GM21723 (cell line): ENCODE measurements around the gene ANXA6.

ENCODE experiments used
- ATAC-seq: cut with Tn5 transposase; IDR thresholded peaks from one replicate; pipeline ENCODE4 v1.9.1; 2021; ENCODE audit warnings: mild to moderate bottlenecking, moderate library complexity; ENCODE audit not compliant: unreplicated experiment

ANXA6 gene

DNA sequence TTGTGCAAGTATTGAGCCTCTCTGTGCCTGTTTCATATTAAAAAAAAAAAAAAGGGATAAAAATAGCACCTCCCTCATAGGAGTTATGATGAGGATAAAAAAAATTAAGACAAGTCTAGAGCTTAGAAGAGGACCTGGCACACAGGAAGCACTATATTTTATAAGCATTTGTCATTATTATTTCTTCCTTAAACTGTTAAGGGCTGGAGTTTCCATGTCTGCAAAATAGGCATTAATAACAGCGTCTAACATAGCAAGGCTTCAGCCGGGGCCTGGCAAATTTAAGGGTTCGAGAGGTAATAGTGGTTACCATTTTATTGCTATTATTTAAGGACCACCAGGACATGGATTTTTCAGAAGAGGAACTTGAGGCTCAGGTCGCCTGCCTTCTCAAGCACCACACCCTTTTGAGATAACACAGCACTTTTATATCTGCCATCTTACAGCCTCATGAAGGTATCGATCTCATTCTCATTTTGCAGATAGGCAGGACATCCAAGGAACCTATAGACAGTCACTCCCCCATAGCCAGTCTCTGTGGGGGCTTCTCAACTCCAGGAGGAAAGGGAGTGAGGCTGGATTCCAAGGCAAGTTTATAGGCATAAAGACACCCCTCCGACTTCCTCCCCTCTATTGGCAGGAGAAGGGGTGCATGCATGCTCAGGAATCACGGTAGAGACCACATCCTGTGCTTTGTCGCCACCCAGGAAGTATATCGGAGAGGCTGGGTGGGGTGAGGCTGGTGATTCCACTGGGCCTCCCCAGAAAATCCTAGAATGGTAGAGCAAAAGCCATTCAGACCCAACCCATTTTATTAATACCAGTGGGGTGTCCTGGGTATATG lies 2.4 kb downstream of the ANXA6 start:
- ATAC-seq: peak; percentile 38

DNA sequence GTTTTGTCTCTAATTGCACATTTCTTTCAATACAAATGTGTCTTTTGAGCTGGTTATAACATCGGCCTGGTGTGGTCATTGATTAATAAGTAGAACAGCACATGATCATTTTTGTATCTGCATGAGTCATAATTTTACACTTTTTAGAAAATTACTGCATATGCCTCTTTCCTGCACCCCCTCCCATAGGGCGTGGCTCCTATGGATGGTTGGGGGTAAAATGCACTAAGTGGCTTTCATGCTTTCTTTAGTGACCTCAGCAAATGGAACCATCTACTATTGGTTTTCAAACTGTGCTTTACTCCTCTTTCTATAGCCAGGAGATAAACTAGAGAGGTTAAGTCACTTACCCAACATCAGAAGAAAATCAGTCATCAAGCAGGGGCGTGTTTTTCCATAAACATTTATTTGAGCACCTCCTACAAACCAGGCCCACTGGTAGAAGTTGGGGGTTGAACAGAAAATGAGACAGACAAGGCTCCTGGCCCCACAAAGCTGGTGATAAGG lies 3.8 kb downstream of the ANXA6 start:
- ATAC-seq: no peak

DNA sequence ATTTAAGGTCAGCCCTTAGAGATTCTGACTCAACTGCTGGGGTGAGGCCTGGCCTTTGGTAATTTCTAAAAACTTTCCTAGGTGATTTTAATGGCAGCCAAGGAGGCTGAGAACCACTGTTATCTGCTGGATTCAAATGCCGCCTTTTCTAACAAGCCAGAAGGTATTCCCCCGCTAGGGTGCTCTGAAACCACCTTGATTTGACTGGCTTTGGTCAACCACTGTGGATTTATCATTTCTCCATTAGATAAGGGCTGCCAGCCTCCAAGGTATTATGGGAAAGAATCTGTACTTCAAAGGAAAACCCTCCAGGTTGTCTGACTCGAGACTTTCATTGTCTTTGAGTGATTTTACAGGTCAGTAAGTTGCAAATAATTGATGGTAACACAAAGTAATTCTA lies 4.3 kb downstream of the ANXA6 start:
- no peak for ATAC-seq

DNA sequence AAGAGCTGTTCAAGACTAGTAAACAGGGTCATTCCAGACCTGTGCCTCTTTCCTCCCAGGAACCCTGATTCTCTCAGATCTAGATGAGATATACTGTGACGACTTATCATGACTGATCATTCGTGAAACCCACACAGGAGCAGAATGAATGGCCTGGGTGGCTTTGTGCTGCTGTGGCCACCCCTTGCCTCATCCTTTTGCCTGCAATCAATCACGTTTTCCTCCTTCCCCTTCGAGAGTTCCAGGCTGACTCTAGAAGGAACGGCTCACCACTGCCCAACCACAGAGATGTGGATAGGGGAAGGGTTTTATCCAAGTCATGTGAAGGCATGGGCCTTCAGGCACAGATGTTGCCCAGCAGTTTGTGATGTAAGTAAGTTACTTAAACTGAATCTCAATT lies 5.8 kb downstream of the ANXA6 start:
- peak; percentile 29 for ATAC-seq

DNA sequence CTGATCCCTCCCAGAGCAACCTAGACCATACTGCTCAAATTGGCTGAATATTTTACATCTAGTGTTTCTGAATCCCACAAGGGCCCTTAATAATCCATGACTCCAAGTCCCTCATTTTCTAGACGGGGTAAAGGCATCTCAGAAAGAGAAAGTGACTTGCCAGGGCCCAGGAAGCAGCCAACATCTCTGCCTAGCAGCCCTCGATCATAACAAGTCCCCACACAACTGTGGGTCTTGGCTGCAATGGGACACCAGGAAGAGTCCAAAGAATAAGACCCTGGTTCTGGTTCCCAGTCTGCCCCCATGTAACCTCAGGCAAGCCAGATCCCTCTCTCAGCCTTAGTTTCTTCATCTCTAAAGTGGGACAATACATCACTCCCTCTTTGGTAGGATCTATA lies 6.3 kb downstream of the ANXA6 start:
- no peak for ATAC-seq

DNA sequence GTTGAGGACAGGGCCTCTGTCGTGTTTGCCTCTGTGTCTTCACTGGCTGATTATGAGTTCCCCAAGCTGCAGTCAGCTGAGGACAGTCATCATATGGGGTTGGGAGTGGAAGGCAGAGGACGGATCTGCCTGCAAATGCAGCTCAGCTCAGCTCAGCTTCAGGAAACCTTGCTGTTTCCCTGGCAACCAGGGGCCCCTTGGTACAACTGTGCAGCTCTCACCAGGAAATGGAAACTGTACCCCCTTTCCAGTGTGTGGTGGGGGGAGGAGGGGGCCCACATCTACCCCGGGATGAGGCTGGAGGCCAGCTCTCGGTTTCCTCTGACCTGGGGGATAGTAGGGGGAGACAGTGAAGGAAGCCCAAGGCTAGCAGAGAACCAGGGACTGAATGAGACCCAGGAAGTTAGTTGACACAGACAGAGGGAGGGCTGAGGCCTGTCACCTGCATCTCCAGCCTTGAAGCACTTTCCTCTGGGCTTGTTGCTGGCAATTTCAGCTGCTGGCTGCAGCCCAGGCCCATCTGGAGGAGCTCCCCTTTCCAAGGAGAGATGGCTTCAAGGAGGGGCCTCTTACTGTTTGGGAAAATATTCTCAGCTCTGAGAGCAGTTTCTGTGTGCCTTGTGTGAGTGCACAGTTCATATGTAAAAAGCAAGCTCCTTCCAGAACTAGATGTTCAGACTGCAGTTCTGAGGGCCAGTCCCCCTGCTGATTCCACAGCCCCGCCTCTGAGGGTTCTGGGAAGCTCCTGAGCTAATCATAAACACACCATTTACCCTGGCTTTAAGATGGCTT lies 6.9 kb downstream of the ANXA6 start:
- peak; percentile 55 for ATAC-seq

DNA sequence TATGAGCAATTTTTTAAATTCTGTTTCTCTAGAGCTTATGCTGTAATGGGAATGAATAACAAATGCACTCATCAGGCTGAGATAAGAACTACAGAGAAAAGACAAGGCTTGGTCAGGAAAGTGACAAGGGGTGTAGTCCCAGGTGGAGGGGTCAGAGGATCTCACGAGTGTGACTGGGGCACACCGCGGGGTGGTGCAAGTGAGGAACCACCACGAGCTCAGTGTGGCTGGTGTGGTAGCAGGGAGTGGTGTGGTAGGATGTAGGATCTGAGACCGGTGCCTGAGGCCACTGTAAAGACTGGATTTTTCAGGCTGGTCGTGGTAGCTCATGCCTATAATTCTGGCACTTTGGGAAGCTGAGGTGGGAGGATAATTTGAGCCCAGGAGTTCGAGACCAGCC lies 9.0 kb downstream of the ANXA6 start:
- ATAC-seq: no peak

DNA sequence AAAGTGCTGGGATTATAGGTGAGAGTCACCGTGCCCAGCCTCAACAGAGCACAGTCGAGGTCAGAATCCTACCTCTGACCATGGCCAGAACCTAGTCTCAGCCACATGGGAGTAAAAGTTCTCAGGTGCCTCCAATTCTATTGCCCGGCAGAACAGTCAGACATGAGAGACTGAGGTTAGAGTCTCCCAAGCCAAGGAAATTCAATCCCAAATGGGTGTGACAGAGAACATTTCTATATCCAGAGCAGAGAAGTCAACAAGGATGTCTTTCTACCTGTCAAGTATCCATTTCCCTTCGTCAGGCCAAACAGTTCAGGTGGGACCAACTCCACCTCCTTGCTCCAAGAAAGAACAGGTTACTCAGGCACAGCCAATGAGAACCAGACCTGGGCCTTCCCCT lies 10.5 kb downstream of the ANXA6 start:
- ATAC-seq: no peak

DNA sequence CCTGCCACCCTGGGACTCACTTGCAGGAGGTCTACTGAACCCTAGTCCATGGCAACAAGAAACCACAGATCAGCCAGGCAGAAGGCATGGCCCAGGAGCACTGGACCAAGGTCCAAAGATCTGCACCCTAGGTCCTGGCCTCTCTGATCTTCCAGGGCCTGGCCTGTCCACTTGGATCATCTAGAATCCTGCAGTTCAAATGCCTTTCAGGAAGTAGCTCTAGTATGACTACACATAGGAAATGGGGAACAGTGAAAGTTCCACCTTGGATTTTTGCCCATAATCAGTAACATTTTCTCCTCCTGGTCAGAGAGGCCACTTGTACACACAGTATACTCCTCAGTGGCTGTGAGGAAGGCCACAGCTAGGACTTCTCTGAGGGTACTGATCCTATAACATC lies 11.5 kb downstream of the ANXA6 start:
- ATAC-seq: no peak

DNA sequence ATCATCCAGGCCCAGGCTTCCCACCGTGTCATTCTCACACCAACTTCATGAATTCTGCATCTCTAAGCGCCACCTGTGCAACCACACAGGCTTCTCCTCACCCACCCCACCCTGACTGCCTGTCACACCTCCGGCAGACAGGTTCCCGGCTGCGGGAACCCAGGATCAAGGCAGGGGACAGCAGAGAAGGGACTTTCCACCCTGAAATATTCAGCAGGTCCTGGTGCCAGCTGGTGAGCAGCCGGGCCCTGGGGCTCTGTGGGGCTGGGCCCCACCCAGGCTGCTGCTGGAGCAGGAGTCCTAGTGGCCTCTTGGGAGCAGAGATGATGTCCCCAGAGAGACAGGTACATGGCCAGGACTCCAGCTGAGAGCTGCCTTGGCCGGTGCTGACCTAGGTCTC lies 12.7 kb downstream of the ANXA6 start:
- ATAC-seq: no peak

DNA sequence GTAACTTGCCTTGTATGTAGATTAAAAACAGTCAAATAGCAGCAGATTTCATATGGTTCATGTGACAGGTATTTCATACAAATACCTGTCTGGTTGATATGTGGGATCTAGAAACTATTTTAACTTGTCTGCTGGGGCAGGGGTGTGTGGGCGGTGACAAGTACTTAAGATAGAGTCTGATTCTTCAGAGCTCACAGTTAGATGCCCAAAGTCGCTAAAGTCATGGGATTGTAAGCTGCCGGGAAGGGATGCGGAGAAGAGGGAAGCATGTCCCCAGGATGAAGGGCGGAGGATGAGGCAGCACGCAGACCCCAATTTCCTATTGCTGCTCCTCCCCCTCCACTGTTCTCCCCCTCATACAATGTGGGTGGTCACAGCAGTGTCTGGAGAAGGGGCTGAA lies 13.3 kb downstream of the ANXA6 start:
- ATAC-seq: no peak

DNA sequence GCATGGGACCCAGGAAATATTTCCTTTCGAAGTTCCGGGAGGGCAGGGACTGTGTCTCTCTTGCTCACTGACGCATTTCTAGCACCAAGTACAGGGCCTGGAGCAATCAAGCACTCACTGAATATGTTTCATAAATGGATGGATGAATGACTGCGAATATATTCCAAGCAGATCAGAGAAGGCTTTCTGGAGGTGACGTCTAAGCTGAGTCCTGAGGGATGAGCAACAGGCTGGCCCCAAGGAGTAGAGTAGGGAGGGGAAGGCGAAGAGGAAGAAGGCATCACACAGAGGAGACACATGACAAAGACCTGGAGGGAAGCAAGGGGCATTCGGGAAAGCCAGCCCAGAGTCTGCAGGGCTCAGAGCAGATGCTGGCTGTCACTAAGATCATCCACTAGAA lies 13.9 kb downstream of the ANXA6 start:
- no peak for ATAC-seq

DNA sequence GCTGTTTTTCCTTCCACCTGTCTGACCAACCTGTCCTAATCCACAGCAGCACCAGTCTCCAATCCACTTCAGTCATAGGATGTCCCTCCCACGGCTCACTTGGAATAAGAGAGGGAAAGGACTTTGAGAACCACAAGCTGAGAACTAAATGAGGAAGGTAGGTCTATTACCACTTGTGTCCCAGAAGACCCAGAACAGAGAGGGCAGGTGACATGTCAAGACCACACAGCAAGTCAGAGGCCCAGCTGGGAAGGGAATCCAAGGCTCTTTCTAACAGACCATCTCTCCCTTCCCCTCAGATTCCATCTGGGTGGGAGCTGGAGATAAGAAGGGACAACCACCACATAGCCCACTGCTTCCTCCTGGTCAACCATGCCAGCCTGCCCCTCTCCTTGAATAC lies 14.6 kb downstream of the ANXA6 start:
- no peak for ATAC-seq

DNA sequence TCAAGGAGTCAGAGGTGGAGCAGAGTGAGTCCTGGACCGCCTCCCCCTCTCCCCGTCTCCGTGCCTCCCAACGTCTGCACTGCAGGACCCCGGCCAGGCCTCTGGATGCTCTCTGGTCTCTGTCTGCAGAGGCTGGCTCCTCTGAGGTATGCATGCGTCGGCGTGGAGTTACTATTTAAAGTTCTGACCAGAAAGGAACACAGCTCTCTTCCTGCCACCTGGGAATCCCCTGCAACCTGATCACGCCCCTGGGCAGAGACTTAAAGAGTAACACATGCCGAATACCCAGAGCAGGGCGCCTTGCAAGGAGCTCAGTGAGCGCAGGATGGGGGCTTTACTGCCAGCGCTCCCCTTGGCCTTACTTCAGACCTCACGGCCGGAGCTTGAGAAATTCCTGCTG lies 16.0 kb downstream of the ANXA6 start:
- ATAC-seq: peak; percentile 88

DNA sequence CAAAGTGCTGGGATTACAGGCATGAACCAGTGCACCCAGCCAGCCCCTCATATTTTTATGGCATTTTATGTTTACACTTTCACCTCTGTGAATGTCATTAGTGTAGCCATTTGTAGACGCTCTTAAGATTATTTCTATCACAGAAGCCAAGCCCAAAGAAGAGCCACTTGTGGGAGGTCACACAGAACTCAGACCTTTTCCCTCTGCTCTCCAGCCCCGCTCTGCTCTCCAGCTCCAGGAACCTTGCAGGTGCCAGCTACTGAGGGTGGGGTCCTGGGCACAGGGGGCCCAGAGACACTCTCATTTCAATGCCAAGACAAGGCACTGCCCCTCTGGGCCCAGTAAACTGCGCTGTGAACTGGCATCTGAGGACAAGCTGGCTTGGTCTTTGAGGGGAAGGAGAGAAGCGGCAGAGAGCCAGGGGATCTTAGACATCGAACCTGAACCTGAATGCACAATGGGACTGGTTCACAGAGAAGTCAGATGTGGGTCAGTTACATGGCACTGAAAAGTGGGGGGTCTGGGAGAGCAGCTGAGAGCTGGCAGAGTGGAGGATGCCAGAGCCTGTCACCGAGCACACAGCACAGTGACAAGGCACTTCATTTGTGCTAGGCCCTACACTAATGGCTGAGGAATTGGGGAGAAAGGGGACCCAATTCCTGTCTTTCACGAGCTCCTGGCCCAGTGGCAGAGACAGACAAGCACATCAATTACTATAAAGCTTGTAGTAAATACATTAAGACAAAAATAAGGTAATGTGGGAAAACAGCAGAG lies 16.7 kb downstream of the ANXA6 start:
- ATAC-seq: no peak

DNA sequence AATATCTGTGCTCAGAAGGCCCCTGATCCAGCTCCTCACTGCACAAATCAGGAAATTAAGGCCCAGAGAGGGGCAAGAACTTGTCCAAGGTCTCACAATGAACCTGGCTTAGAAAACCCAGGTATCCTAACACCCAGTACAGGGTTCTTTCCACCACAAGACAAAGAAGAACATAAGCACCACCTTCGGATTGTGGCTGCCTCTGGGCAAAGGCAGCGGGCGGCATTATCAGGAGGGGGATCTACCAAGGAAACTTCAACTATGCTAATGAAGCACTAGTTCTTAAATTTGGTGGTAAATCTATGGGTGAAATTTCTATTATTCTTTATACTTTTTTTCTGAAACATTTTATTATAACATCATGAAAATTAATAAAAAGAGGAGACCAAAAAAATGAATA lies 17.9 kb downstream of the ANXA6 start:
- ATAC-seq: no peak

DNA sequence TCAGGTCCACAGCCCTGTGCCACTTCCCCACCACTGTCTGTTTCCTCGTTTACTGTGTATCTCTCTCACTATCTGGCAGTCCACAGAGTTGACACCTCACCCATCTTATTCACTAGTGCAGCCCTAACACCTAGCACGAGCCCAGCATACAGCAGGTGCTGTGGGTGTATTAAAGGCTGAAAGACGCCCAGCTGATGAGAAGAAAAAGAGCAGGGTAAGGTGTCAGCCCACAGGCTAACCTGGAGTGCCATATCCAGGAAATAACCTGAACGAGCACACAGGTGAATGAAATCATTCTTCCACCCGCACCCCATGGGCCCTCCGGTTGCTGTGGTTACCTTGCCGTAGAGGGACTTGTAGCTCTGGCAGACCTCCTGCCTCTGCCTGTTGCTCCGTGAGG lies 18.6 kb downstream of the ANXA6 start:
- ATAC-seq: no peak

DNA sequence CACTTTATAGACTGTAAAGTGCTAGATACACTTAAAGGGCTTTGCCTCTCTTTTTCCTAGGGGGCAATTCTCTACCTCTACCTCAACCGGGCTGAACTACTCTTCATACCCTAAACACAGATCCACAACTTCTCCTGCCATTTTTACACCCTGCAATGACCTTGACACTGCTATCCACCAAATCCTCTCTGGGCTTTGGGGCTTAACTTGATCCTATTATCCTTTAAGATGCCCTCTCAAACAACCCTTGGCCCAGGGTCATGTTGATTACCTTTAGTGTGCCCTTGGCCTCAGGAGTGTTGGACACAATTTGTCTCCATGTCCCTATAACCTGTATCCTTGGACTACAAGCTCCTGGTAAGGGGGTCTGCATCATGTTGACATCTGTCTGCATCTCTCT lies 19.5 kb downstream of the ANXA6 start:
- no peak for ATAC-seq

DNA sequence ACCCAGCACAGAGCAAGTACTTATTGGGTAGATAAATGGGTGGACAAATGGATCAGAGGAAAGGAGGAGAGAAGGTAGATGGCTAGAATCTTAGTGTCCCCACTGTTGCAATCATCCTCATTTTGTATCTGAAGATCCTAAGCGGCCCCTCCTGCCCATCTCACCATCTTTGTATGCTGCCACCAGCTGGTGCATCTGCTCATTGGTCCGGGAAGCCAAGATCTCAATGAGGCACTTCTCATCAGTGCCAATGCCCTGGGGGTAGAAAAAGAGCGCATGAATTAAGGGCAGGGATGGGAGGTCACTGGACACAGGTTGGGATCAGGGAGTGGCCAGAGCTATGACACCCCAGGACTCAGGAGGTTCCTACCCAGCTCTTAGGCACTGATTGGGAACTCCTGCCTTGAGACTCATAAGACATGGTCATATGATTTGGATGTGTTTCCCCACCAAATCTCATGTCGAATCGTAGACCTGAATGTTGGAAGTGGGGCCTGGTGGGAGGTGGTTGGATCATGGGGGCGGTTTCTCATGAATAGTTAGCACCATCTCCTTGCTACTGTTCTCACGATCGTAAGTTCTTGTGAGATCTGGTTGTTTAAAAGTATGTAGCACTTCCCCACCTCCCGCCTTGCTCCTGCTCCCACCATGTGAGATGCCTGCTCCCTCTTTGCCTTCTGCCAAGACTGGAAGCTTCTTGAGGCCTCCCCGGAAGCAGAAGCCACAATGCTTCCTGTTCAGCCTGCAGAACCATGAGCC lies 20.3 kb downstream of the ANXA6 start:
- no peak for ATAC-seq

DNA sequence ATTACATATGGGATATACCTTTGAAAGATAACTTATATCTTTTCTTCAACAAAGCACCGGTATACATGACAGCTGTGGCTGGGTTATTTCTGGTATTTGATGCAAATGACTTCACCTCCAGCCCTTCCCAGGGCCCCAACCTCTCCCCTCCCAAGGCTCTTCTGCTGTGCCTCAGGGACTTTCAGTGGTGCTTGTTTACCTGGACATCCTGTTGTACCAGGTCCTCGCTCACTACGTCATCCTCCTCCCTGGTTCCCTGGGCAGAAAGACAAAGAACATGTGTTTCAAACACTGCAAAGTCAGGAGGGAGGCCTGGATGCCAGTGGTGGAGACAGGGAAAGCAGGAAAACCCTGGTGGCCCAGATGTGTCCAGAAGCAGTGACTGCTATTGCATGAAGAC lies 23.4 kb downstream of the ANXA6 start:
- peak; percentile 88 for ATAC-seq

DNA sequence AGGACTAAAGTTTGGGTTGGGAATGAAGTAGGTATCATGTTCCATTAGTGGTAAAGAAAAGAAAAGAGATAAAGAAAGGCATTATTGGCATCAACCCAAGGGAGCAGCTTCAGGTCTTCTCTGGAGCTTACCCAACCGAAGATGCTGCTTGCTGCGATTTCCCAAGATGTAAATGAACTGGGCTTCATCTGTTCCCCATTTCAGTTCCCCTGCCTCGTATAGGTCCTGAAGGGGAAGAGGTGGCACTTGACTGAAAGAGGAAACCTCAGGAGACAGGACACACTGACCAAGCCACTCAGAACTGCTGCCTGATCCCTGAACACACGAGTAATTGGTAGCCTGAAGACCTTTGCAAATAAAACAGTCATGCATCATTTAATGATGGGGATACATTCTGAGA lies 24.6 kb downstream of the ANXA6 start:
- ATAC-seq: no peak
